Hepatocyte (in vitro differentiated cells): ENCODE results near the gene MRPL37. TPM values are rescaled to one million over a fixed set of nuclear protein-coding genes. Genes with fewer than 3 reads are reported as not detected.

Experiments
- DNase-seq: peaks from one replicate; pipeline ENCODE4 v3.0.0-alpha.2; 2016; ENCODE audit warnings: low spot score
- H2AFZ ChIP-seq: fragments of 200-600 bp; sonication (generic); 2 replicates; pipeline ENCODE4 v1.6.0; 2016; ENCODE audit warnings: antibody characterized with exemption, mild to moderate bottlenecking
- H3K27ac ChIP-seq: fragments of 200-600 bp; sonication (generic); 2 replicates; pipeline ENCODE4 v1.5.1; 2016; ENCODE audit warnings: mild to moderate bottlenecking
- H3K27me3 ChIP-seq: fragments of 200-600 bp; sonication (generic); 2 replicates; pipeline ENCODE4 v1.6.1; 2016
- H3K36me3 ChIP-seq: fragments of 200-600 bp; sonication (generic); replicated peaks from 2 replicates; pipeline ENCODE4 v1.5.1; 2016; ENCODE audit warnings: low read depth; ENCODE audit not compliant: insufficient read depth
- H3K4me1 ChIP-seq: fragments of 200-600 bp; sonication (generic); 2 replicates; pipeline ENCODE4 v1.5.1; 2016; ENCODE audit warnings: mild to moderate bottlenecking, moderate library complexity; ENCODE audit not compliant: insufficient read depth
- H3K4me2 ChIP-seq: fragments of 200-600 bp; sonication (generic); 2 replicates; pipeline ENCODE4 v1.6.0; 2016
- H3K4me3 ChIP-seq: fragments of 200-600 bp; sonication (generic); 2 replicates; pipeline ENCODE4 v1.5.1; 2016; ENCODE audit warnings: mild to moderate bottlenecking
- H3K79me2 ChIP-seq: fragments of 200-600 bp; sonication (generic); 2 replicates; pipeline ENCODE4 v1.6.0; 2017; ENCODE audit warnings: mild to moderate bottlenecking
- H3K9me2 ChIP-seq: fragments of 200-600 bp; sonication (generic); replicated peaks from 2 replicates; pipeline ENCODE4 v1.6.0; 2017; ENCODE audit warnings: mild to moderate bottlenecking; ENCODE audit not compliant: insufficient read depth
- H3K9me3 ChIP-seq: fragments of 200-600 bp; sonication (generic); 2 replicates; pipeline ENCODE4 v1.5.1; 2016; ENCODE audit warnings: low read depth, mild to moderate bottlenecking
- H4K20me1 ChIP-seq: fragments of 200-600 bp; sonication (generic); 2 replicates; pipeline ENCODE4 v1.6.0; 2016; ENCODE audit warnings: mild to moderate bottlenecking; ENCODE audit not compliant: insufficient read depth, poor library complexity, severe bottlenecking
- CTCF ChIP-seq: fragments of 200-600 bp; sonication (generic); IDR thresholded peaks from 2 replicates; pipeline ENCODE4 v1.5.1; 2016; ENCODE audit warnings: antibody characterized with exemption, mild to moderate bottlenecking; ENCODE audit not compliant: poor library complexity
- EZH2 ChIP-seq: fragments of 200-600 bp; sonication (generic); IDR thresholded peaks from 2 replicates; pipeline ENCODE4 v1.6.1; 2016; ENCODE audit warnings: antibody characterized with exemption, mild to moderate bottlenecking, borderline replicate concordance
- EZH2phosphoT487 ChIP-seq: fragments of 200-600 bp; sonication (generic); IDR thresholded peaks from one replicate; pipeline ENCODE4 v1.6.1; 2018; ENCODE audit warnings: antibody characterized with exemption, mild to moderate bottlenecking, low read depth, moderate library complexity; ENCODE audit not compliant: unreplicated experiment, severe bottlenecking
- WGBS: methylation state at CpG from one replicate; pipeline ENCODE4 v1.1.6; 2016; ENCODE audit warnings: low lambda C conversion rate; ENCODE audit errors: missing lambda C conversion rate; 5-methylcytosine and 5-hydroxymethylcytosine counted together
- polyA plus RNA-seq: library from polyadenylated mRNA; unstranded; fragments of >200 nt; fragmentation: Nextera tagmentation; extraction: Ambion mirVana; gene quantifications from 2 replicates; pipeline ENCODE4 v1.2.1, GENCODE V29; 2016
- total RNA-seq: library from RNA; depleted of rRNA; stranded (reverse); fragments of >200 nt; gene quantifications from 2 replicates; pipeline ENCODE4 v1.2.3, GENCODE V29; 2014

The MRPL37 gene
- total and polyA plus RNA-seq, 2 experiments from 2014 or later: 60.9 to 81.8 TPM

DNA sequence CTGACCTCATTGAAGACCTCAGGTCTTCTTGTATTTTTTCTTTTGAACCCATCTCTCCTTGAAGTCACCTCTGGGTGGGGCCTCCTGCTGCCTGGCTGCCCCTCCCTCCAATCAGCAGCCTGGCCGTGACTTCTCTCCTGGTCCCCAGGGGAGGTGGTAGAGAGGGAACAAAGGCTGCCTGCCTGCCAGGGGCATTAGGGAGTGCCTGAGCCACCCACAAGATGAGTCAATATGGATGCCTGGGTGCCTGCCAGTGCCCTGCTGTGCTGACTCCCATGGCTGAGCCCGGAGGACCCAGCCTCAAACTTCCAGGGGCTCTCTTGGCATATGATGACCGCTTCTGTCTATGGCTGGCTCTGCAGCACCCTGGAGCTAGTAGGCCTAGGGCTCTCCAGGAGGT is 41.9 kb upstream of the MRPL37 start:
- no peak for TF ChIP-seq EZH2phosphoT487
- TF ChIP-seq EZH2: no peak
- TF ChIP-seq CTCF: no peak
- Histone ChIP-seq H3K9me3 (no peaks in the 10 kb centered on the region), H3K4me2 (no peak overlapping the region), H3K36me3 (no peaks in the 10 kb centered on the region), H2AFZ (no peak overlapping the region), H3K4me1 (no peaks in the 10 kb centered on the region), H4K20me1 (no peaks in the 10 kb centered on the region), H3K27ac (no peak overlapping the region), H3K9me2 (no peaks in the 10 kb centered on the region), H3K79me2 (no peaks in the 10 kb centered on the region), H3K4me3 (no peak overlapping the region), H3K27me3 (no peaks in the 10 kb centered on the region)
- WGBS: 83% methylated on average over 3 of the region's 3 CpGs
- DNase-seq: no peak

- H3K27me3 ChIP-seq: no peaks in the 10 kb centered on the region
- H3K27ac ChIP-seq: no peak overlapping the region
- no peaks in the 10 kb centered on the region for H3K9me2 ChIP-seq
- no peaks in the 10 kb centered on the region for H3K4me1 ChIP-seq
- WGBS: 80% methylated on average over 4 of the region's 4 CpGs
- TF ChIP-seq EZH2: no peak
- no peaks in the 10 kb centered on the region for H3K36me3 ChIP-seq
- no peak overlapping the region for H2AFZ ChIP-seq
- no peaks in the 10 kb centered on the region for H4K20me1 ChIP-seq
- H3K79me2 ChIP-seq: no peaks in the 10 kb centered on the region
- no peaks in the 10 kb centered on the region for H3K9me3 ChIP-seq
- no peak for DNase-seq
- no peak overlapping the region for H3K4me2 ChIP-seq
- no peak overlapping the region for H3K4me3 ChIP-seq
Measured at GRCh38 chr1:54159733-54160316, 40.1 kb upstream of the MRPL37 start.

DNA sequence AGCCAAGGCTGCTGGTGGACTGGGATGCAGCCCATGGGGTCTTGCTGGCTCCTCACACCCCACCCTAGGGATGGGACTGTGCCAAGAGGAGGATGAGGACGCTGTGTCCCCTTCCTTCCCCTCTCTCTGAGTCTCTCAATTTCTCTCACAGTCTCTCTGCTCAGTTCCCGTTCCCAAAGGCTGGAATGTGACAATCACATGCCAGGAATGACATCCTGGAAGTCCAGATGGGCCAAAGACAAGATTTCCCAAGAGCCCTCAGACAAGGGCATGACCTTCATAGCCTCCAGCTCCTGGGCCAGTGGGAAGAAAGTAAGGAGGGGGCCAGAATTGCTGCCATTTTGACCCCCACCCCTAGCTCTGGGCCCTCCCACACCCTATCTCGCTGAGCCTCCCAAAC is 39.6 kb upstream of the MRPL37 start:
- Histone ChIP-seq H3K9me2 (no peaks in the 10 kb centered on the region), H4K20me1 (no peaks in the 10 kb centered on the region), H2AFZ (no peak overlapping the region), H3K36me3 (no peaks in the 10 kb centered on the region), H3K27me3 (no peaks in the 10 kb centered on the region), H3K79me2 (no peaks in the 10 kb centered on the region), H3K27ac (no peak overlapping the region), H3K4me2 (no peak overlapping the region), H3K9me3 (no peaks in the 10 kb centered on the region), H3K4me1 (no peaks in the 10 kb centered on the region), H3K4me3 (no peak overlapping the region)
- no peak for DNase-seq
- TF ChIP-seq EZH2 (no peak), CTCF (no peak), EZH2phosphoT487 (no peak)
- 75% methylated on average over 3 of the region's 3 CpGs for whole genome bisulfite sequencing

- no peaks in the 10 kb centered on the region for H3K79me2 ChIP-seq
- H3K27me3 ChIP-seq: no peaks in the 10 kb centered on the region
- no peaks in the 10 kb centered on the region for H4K20me1 ChIP-seq
- 86% methylated on average over 6 of the region's 6 CpGs for WGBS
- H3K9me2 ChIP-seq: no peaks in the 10 kb centered on the region
- DNase-seq: no peak
- TF ChIP-seq EZH2phosphoT487: no peak
- TF ChIP-seq EZH2: no peak
- TF ChIP-seq CTCF: no peak
- H3K27ac ChIP-seq: no peak overlapping the region
- H3K4me1 ChIP-seq: no peaks in the 10 kb centered on the region
- no peaks in the 10 kb centered on the region for H3K36me3 ChIP-seq
- H2AFZ ChIP-seq: no peak overlapping the region
- no peak overlapping the region for H3K4me3 ChIP-seq
- no peak overlapping the region for H3K4me2 ChIP-seq
- no peaks in the 10 kb centered on the region for H3K9me3 ChIP-seq
Measured at GRCh38 chr1:54161495-54162168, 38.3 kb upstream of the MRPL37 start.
